PC-3 (cell line): ENCODE data around the gene STK24.

Experiments used
- CTCF ChIP-seq: fragments of 300-600 bp; sonication (generic); conservative IDR thresholded peaks from 2 replicates; pipeline ENCODE4 v1.5.1; 2017; ENCODE audit warnings: antibody characterized with exemption, low read depth, mild to moderate bottlenecking, low read length
- EZH2 ChIP-seq: fragments of 300-600 bp; sonication (generic); IDR thresholded peaks from one replicate; pipeline ENCODE4 v1.6.1; 2017; ENCODE audit warnings: antibody characterized with exemption, mild to moderate bottlenecking, low read length; ENCODE audit not compliant: unreplicated experiment
- EZH2phosphoT487 ChIP-seq: fragments of 300-600 bp; sonication (generic); IDR thresholded peaks from 2 replicates; pipeline ENCODE4 v1.6.1; 2018; ENCODE audit warnings: mild to moderate bottlenecking, antibody characterized with exemption, low read length, borderline replicate concordance

- no peak for TF ChIP-seq CTCF
- no peak for TF ChIP-seq EZH2
- TF ChIP-seq EZH2phosphoT487 = no peak
Measured at GRCh38 chr13:98433654-98434053, 143.3 kb downstream of the STK24 start.
